MM.1S (cell line): ENCODE results near the gene MAGEC1.

Source experiments
- CTCF ChIP-seq: fragments of 300-600 bp; sonication (generic); IDR thresholded peaks from 2 replicates; pipeline ENCODE4 v1.5.1; 2016; ENCODE audit warnings: antibody characterized with exemption, low read length, mixed read lengths
- EZH2 ChIP-seq: fragments of 300-600 bp; sonication (generic); optimal IDR thresholded peaks from 2 replicates; pipeline ENCODE3; 2017; ENCODE audit warnings: low read depth, mild to moderate bottlenecking, antibody characterized with exemption, low read length, mixed read lengths

GRCh38 chrX:141941234-141941633 lies 37.5 kb downstream of the MAGEC1 start:
- no peak for TF ChIP-seq CTCF
- TF ChIP-seq EZH2: no peak
